ENCODE measurements around the gene NEK3. TPM values are rescaled to one million over a fixed set of nuclear protein-coding genes. Genes with fewer than 3 reads are reported as not detected.

Gene NEK3
- total RNA-seq, 1 donor from 2014 or later: 14.8 TPM

- Mint-ChIP-seq H3K4me1 (ENCODE audit: low read depth) (no peaks in the 10 kb centered on the region), H3K27ac (ENCODE audit: unreplicated experiment) (no peak overlapping the region), H3K9me3 (ENCODE audit: low read depth) (peaks cover 10% of the 10 kb centered on the region), H3K36me3 (ENCODE audit: low read depth) (no peaks in the 10 kb centered on the region), H3K4me3 (ENCODE audit: unreplicated experiment) (no peak overlapping the region), H3K27me3 (ENCODE audit: low read depth) (no peaks in the 10 kb centered on the region)
- no peak for DNase-seq (ENCODE audit: low spot score)
- TF ChIP-seq, protein P1, sequence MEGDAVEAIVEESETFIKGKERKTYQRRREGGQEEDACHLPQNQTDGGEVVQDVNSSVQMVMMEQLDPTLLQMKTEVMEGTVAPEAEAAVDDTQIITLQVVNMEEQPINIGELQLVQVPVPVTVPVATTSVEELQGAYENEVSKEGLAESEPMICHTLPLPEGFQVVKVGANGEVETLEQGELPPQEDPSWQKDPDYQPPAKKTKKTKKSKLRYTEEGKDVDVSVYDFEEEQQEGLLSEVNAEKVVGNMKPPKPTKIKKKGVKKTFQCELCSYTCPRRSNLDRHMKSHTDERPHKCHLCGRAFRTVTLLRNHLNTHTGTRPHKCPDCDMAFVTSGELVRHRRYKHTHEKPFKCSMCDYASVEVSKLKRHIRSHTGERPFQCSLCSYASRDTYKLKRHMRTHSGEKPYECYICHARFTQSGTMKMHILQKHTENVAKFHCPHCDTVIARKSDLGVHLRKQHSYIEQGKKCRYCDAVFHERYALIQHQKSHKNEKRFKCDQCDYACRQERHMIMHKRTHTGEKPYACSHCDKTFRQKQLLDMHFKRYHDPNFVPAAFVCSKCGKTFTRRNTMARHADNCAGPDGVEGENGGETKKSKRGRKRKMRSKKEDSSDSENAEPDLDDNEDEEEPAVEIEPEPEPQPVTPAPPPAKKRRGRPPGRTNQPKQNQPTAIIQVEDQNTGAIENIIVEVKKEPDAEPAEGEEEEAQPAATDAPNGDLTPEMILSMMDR (IDR thresholded peaks at IDR 0.05): no peak
Observed at GRCh38 chr13:52097197-52097596, 62.2 kb downstream of the NEK3 start.

DNA sequence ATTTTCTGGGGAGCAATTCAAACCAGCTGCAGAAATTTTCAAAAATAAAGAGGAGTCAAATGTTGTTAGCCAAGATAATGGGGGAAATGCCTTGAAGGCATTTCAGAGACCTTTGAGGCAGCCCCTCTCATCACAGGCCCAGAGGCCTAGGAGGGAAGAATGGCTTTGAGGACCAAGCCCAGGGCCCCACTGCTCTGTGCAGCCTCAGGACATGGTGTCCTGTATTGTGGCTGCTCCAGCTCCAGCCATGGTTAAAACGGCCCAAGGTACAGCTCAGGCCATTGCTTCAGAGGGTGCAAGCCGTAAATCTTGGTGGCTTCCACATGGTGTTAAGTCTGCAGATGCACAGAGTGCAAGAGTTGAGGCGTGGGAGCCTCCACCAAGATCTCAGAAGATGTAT is 62.6 kb downstream of the NEK3 start:
- TF ChIP-seq, protein P1 (IDR thresholded peaks at IDR 0.05): no peak
- Mint-ChIP-seq H3K27ac (ENCODE audit: unreplicated experiment) (no peak overlapping the region), H3K4me1 (ENCODE audit: low read depth) (no peaks in the 10 kb centered on the region), H3K4me3 (ENCODE audit: unreplicated experiment) (no peak overlapping the region), H3K9me3 (ENCODE audit: low read depth) (peaks cover 10% of the 10 kb centered on the region), H3K36me3 (ENCODE audit: low read depth) (no peaks in the 10 kb centered on the region), H3K27me3 (ENCODE audit: low read depth) (no peaks in the 10 kb centered on the region)
- no peak for DNase-seq (ENCODE audit: low spot score)

DNA sequence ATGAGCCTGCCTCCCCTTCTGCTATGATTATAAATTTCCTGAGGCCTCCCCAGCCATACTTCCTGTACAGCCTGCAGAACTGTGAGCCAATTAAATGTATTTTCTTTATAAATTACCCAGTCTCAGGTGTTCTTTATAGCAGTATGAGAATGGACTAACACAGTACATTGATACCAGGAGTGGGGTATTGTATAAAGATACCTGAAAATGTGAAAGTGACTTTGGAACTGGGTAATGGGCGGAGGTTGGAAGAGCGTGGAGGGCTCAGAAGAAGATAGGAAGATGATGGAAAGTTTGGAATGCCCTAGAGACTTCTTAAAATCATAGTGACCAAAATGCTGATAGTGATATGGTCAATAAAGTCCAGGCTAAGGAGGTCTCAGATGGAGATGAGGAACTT is 63.3 kb downstream of the NEK3 start:
- Mint-ChIP-seq H3K4me3 (ENCODE audit: unreplicated experiment) (no peak overlapping the region), H3K27ac (ENCODE audit: unreplicated experiment) (no peak overlapping the region), H3K36me3 (ENCODE audit: low read depth) (no peaks in the 10 kb centered on the region), H3K4me1 (ENCODE audit: low read depth) (no peaks in the 10 kb centered on the region), H3K9me3 (ENCODE audit: low read depth) (peaks cover 10% of the 10 kb centered on the region), H3K27me3 (ENCODE audit: low read depth) (peaks cover 2% of the 10 kb centered on the region)
- no peak for DNase-seq (ENCODE audit: low spot score)
- TF ChIP-seq, protein P1 (IDR thresholded peaks at IDR 0.05): no peak

GRCh38 chr13:52092087-52092486 is 67.3 kb downstream of the NEK3 start:
- Mint-ChIP-seq H3K27me3 (ENCODE audit: low read depth) (peaks cover 6% of the 10 kb centered on the region), H3K4me1 (ENCODE audit: low read depth) (no peaks in the 10 kb centered on the region), H3K36me3 (ENCODE audit: low read depth) (no peaks in the 10 kb centered on the region), H3K9me3 (ENCODE audit: low read depth) (peaks cover 10% of the 10 kb centered on the region), H3K4me3 (ENCODE audit: unreplicated experiment) (no peak overlapping the region), H3K27ac (ENCODE audit: unreplicated experiment) (no peak overlapping the region)
- TF ChIP-seq, protein P1 (IDR thresholded peaks at IDR 0.05): no peak
- DNase-seq (ENCODE audit: low spot score): no peak

DNA sequence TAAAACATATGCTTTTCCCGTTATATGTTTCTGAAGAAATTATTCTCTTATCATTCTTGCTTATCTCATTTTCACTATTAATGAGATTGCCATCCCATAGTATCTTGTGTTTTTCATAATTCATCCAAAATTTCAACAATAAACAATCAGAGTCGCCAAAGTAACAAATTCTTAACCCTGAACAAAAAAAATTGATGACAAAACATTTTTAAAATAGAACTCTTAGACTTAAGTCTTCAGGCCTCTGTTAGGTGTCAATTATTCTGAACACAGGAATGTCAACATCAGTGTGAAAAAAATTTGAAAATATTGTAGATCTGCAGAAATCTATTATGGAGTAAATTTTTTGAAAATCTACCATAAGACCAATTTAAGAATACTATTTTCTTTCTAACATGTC is 67.9 kb downstream of the NEK3 start:
- Mint-ChIP-seq H3K27ac (ENCODE audit: unreplicated experiment) (no peak overlapping the region), H3K36me3 (ENCODE audit: low read depth) (no peaks in the 10 kb centered on the region), H3K9me3 (ENCODE audit: low read depth) (peaks cover 8% of the 10 kb centered on the region), H3K4me3 (ENCODE audit: unreplicated experiment) (no peak overlapping the region), H3K27me3 (ENCODE audit: low read depth) (peaks cover 6% of the 10 kb centered on the region), H3K4me1 (ENCODE audit: low read depth) (no peaks in the 10 kb centered on the region)
- DNase-seq (ENCODE audit: low spot score): no peak
- TF ChIP-seq, protein P1 (IDR thresholded peaks at IDR 0.05): no peak
